NCI-H446 (cell line): Measurements from ENCODE around the gene ABHD10.
"Not testable (repeated sequence)": the region's sequence is repeated elsewhere in the genome, so short reads cannot be mapped to it uniquely, and the experiment has no call there.

Experiments
- DNase-seq, 2 experiments: peaks; one replicate each; lab custom pipeline; 2025; lab: John Stamatoyannopoulos, UW

Gene ABHD10

GRCh38 chr3:112032098-112032731, 53.4 kb downstream of the ABHD10 start:
- no peak for DNase-seq

- no peak for DNase-seq
Measured at GRCh38 chr3:112034436-112034835, 55.6 kb downstream of the ABHD10 start, which contains the start of gene TMPRSS7. Gene TMPRSS7, plus strand, starts transcription at chr3:112034736. Its CDS starts 110 bp downstream, at chr3:112034846.

- no peak for DNase-seq
Measured at GRCh38 chr3:112035241-112035640, 56.4 kb downstream of the ABHD10 start.

GRCh38 chr3:112037194-112037593, 58.4 kb downstream of the ABHD10 start:
- DNase-seq = not testable (repeated sequence)

- no peak for DNase-seq
Measured at GRCh38 chr3:112038863-112039262, 60.0 kb downstream of the ABHD10 start.

- DNase-seq = no peak
Measured at GRCh38 chr3:112041321-112041720, 62.5 kb downstream of the ABHD10 start.

GRCh38 chr3:112042842-112043280, 64.0 kb downstream of the ABHD10 start:
- DNase-seq = no peak
